GM23248 (cell line): ENCODE measurements around the gene JOSD2. TPM values are rescaled to one million over a fixed set of nuclear protein-coding genes. Genes with fewer than 3 reads are reported as not detected.

ENCODE experiments used
- DNase-seq: peaks from one replicate; pipeline ENCODE4 v3.0.0-alpha.2; 2015
- H2AFZ ChIP-seq: fragments of 200-600 bp; sonication (generic); 2 replicates; pipeline ENCODE4 v1.6.1; 2016; ENCODE audit warnings: antibody characterized with exemption
- H3F3A ChIP-seq: fragments of 200-600 bp; sonication (generic); 2 replicates; pipeline ENCODE4 v1.6.1; 2016; ENCODE audit warnings: mild to moderate bottlenecking, antibody characterized with exemption, mixed run types; ENCODE audit not compliant: insufficient read depth
- H3K27ac ChIP-seq: fragments of 200-600 bp; sonication (generic); 2 replicates; pipeline ENCODE4 v1.5.1; 2016; ENCODE audit warnings: mild to moderate bottlenecking
- H3K27me3 ChIP-seq: fragments of 200-600 bp; sonication (generic); replicated peaks from 2 replicates; pipeline ENCODE4 v1.6.1; 2016; ENCODE audit warnings: mild to moderate bottlenecking; ENCODE audit not compliant: insufficient read depth
- H3K36me3 ChIP-seq: fragments of 200-600 bp; sonication (generic); 2 replicates; pipeline ENCODE4 v1.6.1; 2016; ENCODE audit warnings: low read depth, mild to moderate bottlenecking
- H3K4me1 ChIP-seq: fragments of 200-600 bp; sonication (generic); 2 replicates; pipeline ENCODE4 v1.6.1; 2016; ENCODE audit warnings: mild to moderate bottlenecking; ENCODE audit not compliant: insufficient read depth
- H3K4me2 ChIP-seq: fragments of 200-600 bp; sonication (generic); one replicate; pipeline ENCODE4 v1.6.1; 2016; ENCODE audit warnings: mild to moderate bottlenecking; ENCODE audit not compliant: unreplicated experiment
- H3K4me3 ChIP-seq: fragments of 200-600 bp; sonication (generic); 2 replicates; pipeline ENCODE4 v1.5.1; 2016; ENCODE audit warnings: mild to moderate bottlenecking
- H3K79me2 ChIP-seq: fragments of 200-600 bp; sonication (generic); 2 replicates; pipeline ENCODE4 v1.6.1; 2016; ENCODE audit warnings: mild to moderate bottlenecking; ENCODE audit not compliant: insufficient read depth
- H3K9ac ChIP-seq: fragments of 200-600 bp; sonication (generic); 2 replicates; pipeline ENCODE4 v1.6.1; 2016; ENCODE audit warnings: mild to moderate bottlenecking
- H3K9me2 ChIP-seq: fragments of 200-600 bp; sonication (generic); 2 replicates; pipeline ENCODE4 v1.6.1; 2016; ENCODE audit warnings: mixed run types, mild to moderate bottlenecking, moderate library complexity; ENCODE audit not compliant: insufficient read depth
- H3K9me3 ChIP-seq: fragments of 200-600 bp; sonication (generic); one replicate; pipeline ENCODE4 v1.6.1; 2017; ENCODE audit warnings: low read depth
- H4K20me1 ChIP-seq: fragments of 200-600 bp; sonication (generic); 2 replicates; pipeline ENCODE4 v1.6.0; 2016; ENCODE audit not compliant: insufficient read depth
- EZH2 ChIP-seq: fragments of 200-600 bp; sonication (generic); IDR thresholded peaks from 2 replicates; pipeline ENCODE4 v1.6.1; 2018; ENCODE audit warnings: antibody characterized with exemption, mild to moderate bottlenecking; ENCODE audit not compliant: insufficient read depth, poor library complexity, severe bottlenecking
- EZH2phosphoT487 ChIP-seq: fragments of 200-600 bp; sonication (generic); IDR thresholded peaks from 2 replicates; pipeline ENCODE4 v1.6.1; 2018; ENCODE audit warnings: antibody characterized with exemption, moderate library complexity, mild to moderate bottlenecking, low read depth; ENCODE audit not compliant: insufficient read depth
- WGBS, 2 experiments: methylation state at CpG; one replicate each; pipeline ENCODE4 v1.1.6; 2015 to 2017; ENCODE audit warnings: low lambda C conversion rate in 2 of 2, low coverage in 1 of 2; ENCODE audit errors: missing lambda C conversion rate in 2 of 2; 5-methylcytosine and 5-hydroxymethylcytosine counted together
- in situ Hi-C: fragments of 300-500 bp; cut with MboI; formaldehyde crosslinking; loops from 2 replicates; pipeline ENCODE4 v1.15.0; 2020
- polyA plus RNA-seq: library from polyadenylated mRNA; unstranded; fragments of >200 nt; fragmentation: Nextera tagmentation; extraction: Ambion mirVana; gene quantifications from 2 replicates; pipeline ENCODE4 v1.2.1, GENCODE V29; 2016
- total RNA-seq: library from RNA; depleted of rRNA; stranded (reverse); fragments of >200 nt; shearing (Covaris generic); gene quantifications from 2 replicates; pipeline ENCODE4 v1.2.3, GENCODE V29; 2014

JOSD2 gene
- total and polyA plus RNA-seq, 2 experiments from 2014 or later: 55.2 to 98.5 TPM

GRCh38 chr19:50478901-50479715, 31.9 kb downstream of the JOSD2 start:
- H3K27me3 ChIP-seq: no peaks in the 10 kb centered on the region
- H3K9me3 ChIP-seq: no peaks in the 10 kb centered on the region
- H3K9me2 ChIP-seq: no peaks in the 10 kb centered on the region
- H3K4me2 ChIP-seq: no peak overlapping the region
- DNase-seq: peak; percentile 57
- H3K79me2 ChIP-seq: no peaks in the 10 kb centered on the region
- H3K4me3 ChIP-seq: no peak overlapping the region
- no peaks in the 10 kb centered on the region for H3K4me1 ChIP-seq
- no peak overlapping the region for H2AFZ ChIP-seq
- in situ Hi-C loops: no loop called here
- H3K9ac ChIP-seq: no peak overlapping the region
- no peaks in the 10 kb centered on the region for H3F3A ChIP-seq
- 67 to 76% methylated on average over 18 to 19 of the region's 19 CpGs for WGBS, 2 experiments
- no peaks in the 10 kb centered on the region for H3K36me3 ChIP-seq
- TF ChIP-seq EZH2 (no peak), EZH2phosphoT487 (no peak)
- no peaks in the 10 kb centered on the region for H4K20me1 ChIP-seq
- H3K27ac ChIP-seq: no peak overlapping the region

DNA sequence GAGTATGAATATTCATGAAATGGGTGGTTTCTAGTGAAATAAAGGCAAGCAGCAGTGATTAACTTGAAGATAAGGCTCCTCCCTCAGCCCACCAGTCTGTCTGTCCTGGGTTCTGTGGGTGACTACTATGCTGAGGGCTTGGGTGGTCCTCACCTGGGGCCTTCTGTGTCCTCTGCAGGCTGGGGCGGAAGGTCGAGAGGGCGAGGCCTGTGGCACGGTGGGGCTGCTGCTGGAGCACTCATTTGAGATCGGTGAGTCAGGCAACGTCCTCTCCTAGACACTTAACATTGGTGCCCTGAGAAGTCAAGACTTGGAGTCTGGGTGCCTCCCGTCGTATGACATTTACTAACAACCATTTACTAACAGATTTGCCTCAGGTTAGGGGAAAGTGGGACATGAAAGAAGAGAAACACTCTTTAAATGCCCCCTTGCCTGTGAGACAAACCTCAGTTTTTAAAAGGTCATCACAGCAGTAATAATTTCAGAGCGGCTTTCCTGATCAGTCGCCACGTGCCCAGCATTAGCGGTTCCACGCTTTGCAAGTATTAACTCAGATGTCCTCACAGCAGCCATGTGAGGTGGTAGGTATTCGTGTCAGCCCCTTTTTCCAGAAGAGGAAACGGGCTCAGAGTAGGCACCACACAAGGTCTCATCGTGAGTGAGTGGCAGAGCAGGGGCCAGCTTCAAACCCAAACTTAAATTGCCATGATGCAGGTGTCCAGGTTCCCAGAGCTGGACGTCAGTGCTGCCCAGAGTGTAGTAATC, 33.1 kb downstream of the JOSD2 start:
- H3K9ac ChIP-seq: no peak overlapping the region
- in situ Hi-C loops: no loop called here
- H4K20me1 ChIP-seq: no peaks in the 10 kb centered on the region
- H3K27me3 ChIP-seq: no peaks in the 10 kb centered on the region
- H3K4me2 ChIP-seq: peak overlapping the region; percentile 79
- H2AFZ ChIP-seq: no peak overlapping the region
- H3K36me3 ChIP-seq: no peaks in the 10 kb centered on the region
- H3K27ac ChIP-seq: no peak overlapping the region
- 85 to 89% methylated on average over 17 of the region's 17 CpGs for WGBS, 2 experiments
- no peaks in the 10 kb centered on the region for H3K4me1 ChIP-seq
- TF ChIP-seq EZH2phosphoT487 (no peak), EZH2 (no peak)
- H3K4me3 ChIP-seq: no peak overlapping the region
- H3F3A ChIP-seq: no peaks in the 10 kb centered on the region
- no peaks in the 10 kb centered on the region for H3K9me3 ChIP-seq
- H3K79me2 ChIP-seq: no peaks in the 10 kb centered on the region
- DNase-seq: no peak
- H3K9me2 ChIP-seq: no peaks in the 10 kb centered on the region

- Histone ChIP-seq H3K27ac (no peak overlapping the region), H3K9me2 (no peaks in the 10 kb centered on the region), H3F3A (no peaks in the 10 kb centered on the region), H3K9me3 (no peaks in the 10 kb centered on the region), H3K4me3 (peak overlapping the region; percentile 83), H3K79me2 (no peaks in the 10 kb centered on the region), H2AFZ (peak overlapping the region; percentile 98), H4K20me1 (no peaks in the 10 kb centered on the region), H3K27me3 (no peaks in the 10 kb centered on the region), H3K9ac (peak overlapping the region; percentile 77), H3K4me1 (no peaks in the 10 kb centered on the region), H3K4me2 (peak overlapping the region; percentile 79), H3K36me3 (no peaks in the 10 kb centered on the region)
- no peak for DNase-seq
- in situ Hi-C loops: no loop called here
- WGBS, 2 experiments: 1 to 5% methylated on average over 16 to 20 of the region's 20 CpGs
- TF ChIP-seq EZH2phosphoT487 (no peak), EZH2 (no peak)
Observed at GRCh38 chr19:50476907-50477238, 34.1 kb downstream of the JOSD2 start.

GRCh38 chr19:50476224-50476906, 34.6 kb downstream of the JOSD2 start, which contains the start of the genes EMC10 and GARIN5A:
Gene EMC10, plus strand, starts transcription at chr19:50476507. Its CDS starts 38 bp downstream, at chr19:50476545.
Gene GARIN5A, minus strand, starts transcription at chr19:50476848. Its CDS starts 460 bp downstream, at chr19:50476388.
- no peaks in the 10 kb centered on the region for H3K9me3 ChIP-seq
- H3F3A ChIP-seq: no peaks in the 10 kb centered on the region
- H3K9ac ChIP-seq: peak within 1 kb of the TSS; percentile 77
- WGBS, 2 experiments: 2 to 5% methylated on average over 52 to 58 of the region's 58 CpGs
- H3K79me2 ChIP-seq: no peaks in the 10 kb centered on the region
- H2AFZ ChIP-seq: peak within 1 kb of the TSS; percentile 98
- H3K27ac ChIP-seq: no peak within 1 kb of the TSS
- H3K4me2 ChIP-seq: peak within 1 kb of the TSS; percentile 79
- peak within 1 kb of the TSS; percentile 83 for H3K4me3 ChIP-seq
- no peaks in the 10 kb centered on the region for H4K20me1 ChIP-seq
- no peaks in the 10 kb centered on the region for H3K36me3 ChIP-seq
- no peak for TF ChIP-seq EZH2phosphoT487
- TF ChIP-seq EZH2: no peak
- in situ Hi-C loops: no loop called here
- peak; percentile 89 for DNase-seq
- H3K27me3 ChIP-seq: no peaks in the 10 kb centered on the region
- H3K4me1 ChIP-seq: no peaks in the 10 kb centered on the region
- H3K9me2 ChIP-seq: no peaks in the 10 kb centered on the region
